ENCODE measurements around the gene SLC6A11.
A peak's percentile ranks its signal among the peaks of the same experiment; 100 is the strongest.

The SLC6A11 gene

DNA sequence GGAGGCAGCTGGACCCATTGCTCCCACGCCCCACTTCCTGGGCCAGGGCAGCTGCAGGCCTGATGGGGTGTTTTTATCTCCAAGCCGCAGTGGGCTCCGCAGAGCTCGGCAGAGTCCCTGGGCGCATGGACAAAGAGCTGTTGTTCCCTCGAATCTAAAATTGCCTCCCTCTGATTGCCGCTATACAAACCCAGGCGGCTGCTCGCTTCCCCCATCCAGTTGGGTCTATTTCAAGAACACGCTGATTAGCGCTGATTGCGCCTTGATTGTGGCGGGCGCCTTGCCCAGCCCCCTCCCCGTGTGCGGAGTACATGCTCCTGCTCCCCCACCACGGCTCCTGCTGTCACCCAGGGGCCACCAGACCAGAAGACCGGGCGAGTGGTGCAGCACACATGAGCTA, 133.2 kb downstream of the SLC6A11 start:
- Histone ChIP-seq H3K79me2 (ENCODE audit: insufficient read depth, low read length) (no peaks in the 10 kb centered on the region), H3K9me2 (ENCODE audit: low read depth, low read length) (no peaks in the 10 kb centered on the region), H2AFZ (ENCODE audit: low read length) (no peak overlapping the region), H3K4me1 (ENCODE audit: insufficient read depth, low read length, severe bottlenecking) (no peaks in the 10 kb centered on the region), H3K36me3 (ENCODE audit: insufficient read depth, low read length) (no peaks in the 10 kb centered on the region), H3K27ac (ENCODE audit: low read depth, low read length, poor library complexity, severe bottlenecking) (no peak overlapping the region), H3F3A (ENCODE audit: insufficient read depth, low read length) (no peaks in the 10 kb centered on the region), H3K9ac (ENCODE audit: low read length) (no peak overlapping the region), H3K9me3 (ENCODE audit: low read length) (no peaks in the 10 kb centered on the region), H3K4me2 (ENCODE audit: low read length) (no peak overlapping the region), H3K4me3 (ENCODE audit: low read depth, low read length, poor library complexity, severe bottlenecking) (no peak overlapping the region), H3K27me3 (ENCODE audit: insufficient read depth, low read length) (no peaks in the 10 kb centered on the region), H4K20me1 (ENCODE audit: insufficient read depth, low read length) (no peaks in the 10 kb centered on the region)
- TF ChIP-seq, protein P1, sequence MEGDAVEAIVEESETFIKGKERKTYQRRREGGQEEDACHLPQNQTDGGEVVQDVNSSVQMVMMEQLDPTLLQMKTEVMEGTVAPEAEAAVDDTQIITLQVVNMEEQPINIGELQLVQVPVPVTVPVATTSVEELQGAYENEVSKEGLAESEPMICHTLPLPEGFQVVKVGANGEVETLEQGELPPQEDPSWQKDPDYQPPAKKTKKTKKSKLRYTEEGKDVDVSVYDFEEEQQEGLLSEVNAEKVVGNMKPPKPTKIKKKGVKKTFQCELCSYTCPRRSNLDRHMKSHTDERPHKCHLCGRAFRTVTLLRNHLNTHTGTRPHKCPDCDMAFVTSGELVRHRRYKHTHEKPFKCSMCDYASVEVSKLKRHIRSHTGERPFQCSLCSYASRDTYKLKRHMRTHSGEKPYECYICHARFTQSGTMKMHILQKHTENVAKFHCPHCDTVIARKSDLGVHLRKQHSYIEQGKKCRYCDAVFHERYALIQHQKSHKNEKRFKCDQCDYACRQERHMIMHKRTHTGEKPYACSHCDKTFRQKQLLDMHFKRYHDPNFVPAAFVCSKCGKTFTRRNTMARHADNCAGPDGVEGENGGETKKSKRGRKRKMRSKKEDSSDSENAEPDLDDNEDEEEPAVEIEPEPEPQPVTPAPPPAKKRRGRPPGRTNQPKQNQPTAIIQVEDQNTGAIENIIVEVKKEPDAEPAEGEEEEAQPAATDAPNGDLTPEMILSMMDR (IDR thresholded peaks at IDR 0.05; ENCODE audit: low read length): no peak
- no peak for TF ChIP-seq EZH2 (IDR thresholded peaks at IDR 0.05; ENCODE audit: borderline replicate concordance, low read length)

DNA sequence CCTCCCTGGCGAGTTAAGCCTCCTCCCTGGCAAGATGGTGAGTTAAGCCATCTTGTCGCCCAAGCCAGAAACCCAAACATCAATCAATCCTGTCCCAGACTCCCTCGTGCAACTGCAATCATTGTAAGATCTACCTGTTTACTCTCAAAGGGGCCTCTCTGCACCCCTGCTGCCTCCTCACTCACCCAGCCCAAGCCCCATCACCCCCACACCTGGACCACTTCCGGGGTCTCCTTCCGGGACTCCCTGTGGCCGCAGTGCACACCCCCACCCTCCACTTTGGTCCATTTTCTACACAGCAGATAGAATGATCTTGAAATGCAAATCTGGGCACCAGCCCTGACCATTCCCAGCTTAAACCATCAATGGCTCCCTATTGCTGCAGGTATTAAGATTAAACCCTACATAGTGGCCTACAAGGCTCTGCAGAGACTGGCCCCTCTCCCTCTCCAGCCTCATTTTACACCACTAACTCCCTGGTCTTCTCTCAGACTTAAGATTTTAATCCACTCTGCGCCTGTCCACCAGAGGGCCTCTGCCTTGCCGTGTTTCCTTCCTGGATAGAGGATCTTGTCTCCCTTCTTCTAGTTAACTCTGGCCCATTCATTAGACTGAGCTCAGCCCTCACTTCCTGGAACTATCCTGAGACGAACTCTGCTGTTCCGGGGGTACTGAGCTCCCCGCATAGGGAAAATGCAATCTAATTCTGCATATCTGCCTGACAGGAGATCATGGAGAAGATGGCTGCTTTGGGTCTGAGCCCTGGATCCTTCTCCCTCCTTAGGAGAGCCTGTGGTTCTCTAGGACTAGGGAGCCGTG, 134.7 kb downstream of the SLC6A11 start:
- Histone ChIP-seq H3K27ac (ENCODE audit: low read depth, low read length, poor library complexity, severe bottlenecking) (no peak overlapping the region), H3K9me3 (ENCODE audit: low read length) (no peaks in the 10 kb centered on the region), H3K9me2 (ENCODE audit: low read depth, low read length) (no peaks in the 10 kb centered on the region), H2AFZ (ENCODE audit: low read length) (no peak overlapping the region), H4K20me1 (ENCODE audit: insufficient read depth, low read length) (no peaks in the 10 kb centered on the region), H3K79me2 (ENCODE audit: insufficient read depth, low read length) (no peaks in the 10 kb centered on the region), H3K4me1 (ENCODE audit: insufficient read depth, low read length, severe bottlenecking) (no peaks in the 10 kb centered on the region), H3K4me3 (ENCODE audit: low read depth, low read length, poor library complexity, severe bottlenecking) (no peak overlapping the region), H3K9ac (ENCODE audit: low read length) (no peak overlapping the region), H3F3A (ENCODE audit: insufficient read depth, low read length) (no peaks in the 10 kb centered on the region), H3K4me2 (ENCODE audit: low read length) (no peak overlapping the region), H3K27me3 (ENCODE audit: insufficient read depth, low read length) (no peaks in the 10 kb centered on the region), H3K36me3 (ENCODE audit: insufficient read depth, low read length) (no peaks in the 10 kb centered on the region)
- TF ChIP-seq, protein P1 (IDR thresholded peaks at IDR 0.05; ENCODE audit: low read length): peak; percentile 34
- TF ChIP-seq EZH2 (IDR thresholded peaks at IDR 0.05; ENCODE audit: borderline replicate concordance, low read length): no peak

DNA sequence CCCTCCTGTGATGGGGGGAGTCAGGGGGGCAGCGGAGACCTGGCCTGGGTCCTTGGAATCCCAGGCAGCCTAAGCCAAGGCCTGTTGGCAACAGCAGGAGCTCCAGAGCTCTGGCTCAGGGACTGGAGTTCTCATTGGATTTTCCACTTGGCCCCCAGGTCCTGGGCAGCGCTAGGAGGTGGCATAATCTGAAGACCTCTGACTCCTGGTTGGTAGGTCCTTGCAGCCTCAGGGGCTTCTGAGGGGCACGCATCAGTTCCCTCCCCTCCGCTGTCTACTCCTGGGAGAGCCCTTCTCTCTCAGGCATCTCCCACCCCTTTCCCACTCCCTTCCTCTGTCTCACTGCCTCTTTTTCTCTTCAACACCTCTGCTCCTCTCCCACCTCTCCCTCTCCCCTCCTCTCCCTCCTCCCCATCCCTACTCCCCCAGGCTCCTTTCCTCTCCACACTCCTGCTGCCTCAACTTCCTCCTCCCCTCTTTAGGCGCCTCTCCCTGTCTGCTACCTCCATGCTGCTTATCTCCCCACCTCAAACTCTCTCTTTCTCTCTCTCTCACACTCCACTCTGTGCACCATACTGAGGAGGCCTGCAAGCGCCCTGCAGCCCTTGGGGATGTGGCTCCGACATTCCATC, 135.4 kb downstream of the SLC6A11 start:
- H3K9me2 ChIP-seq (ENCODE audit: low read depth, low read length): no peaks in the 10 kb centered on the region
- TF ChIP-seq, protein P1 (IDR thresholded peaks at IDR 0.05; ENCODE audit: low read length): no peak
- TF ChIP-seq EZH2 (IDR thresholded peaks at IDR 0.05; ENCODE audit: borderline replicate concordance, low read length): no peak

More for the DNA sequence above, 135.4 kb downstream of the SLC6A11 start:
- Histone ChIP-seq H3K27me3 (ENCODE audit: insufficient read depth, low read length) (no peaks in the 10 kb centered on the region), H3K9me3 (ENCODE audit: low read length) (no peaks in the 10 kb centered on the region), H3K4me1 (ENCODE audit: insufficient read depth, low read length, severe bottlenecking) (no peaks in the 10 kb centered on the region), H3K4me2 (ENCODE audit: low read length) (no peak overlapping the region), H2AFZ (ENCODE audit: low read length) (no peak overlapping the region), H3K27ac (ENCODE audit: low read depth, low read length, poor library complexity, severe bottlenecking) (no peak overlapping the region), H3K36me3 (ENCODE audit: insufficient read depth, low read length) (no peaks in the 10 kb centered on the region), H4K20me1 (ENCODE audit: insufficient read depth, low read length) (no peaks in the 10 kb centered on the region), H3K79me2 (ENCODE audit: insufficient read depth, low read length) (no peaks in the 10 kb centered on the region), H3F3A (ENCODE audit: insufficient read depth, low read length) (no peaks in the 10 kb centered on the region), H3K4me3 (ENCODE audit: low read depth, low read length, poor library complexity, severe bottlenecking) (no peak overlapping the region), H3K9ac (ENCODE audit: low read length) (no peak overlapping the region)
